Germinal center (tissue), 1 donor: ENCODE results near the gene BPTF.
A peak's percentile ranks its signal among the peaks of the same experiment; 100 is the strongest.
"Not testable (repeated sequence)": the region's sequence is repeated elsewhere in the genome, so short reads cannot be mapped to it uniquely, and the experiment has no call there.

Experiments used
- DNase-seq: peaks from one replicate; pipeline ENCODE4 v3.0.0; 2012; ENCODE audit warnings: mixed read lengths, low spot score

Gene BPTF

GRCh38 chr17:67833946-67834631 is 8.8 kb downstream of the BPTF start:
- no peak for DNase-seq

GRCh38 chr17:67834634-67835033 is 9.3 kb downstream of the BPTF start:
- DNase-seq: no peak

GRCh38 chr17:67836205-67836987 is 11.1 kb downstream of the BPTF start:
- DNase-seq: no peak

DNA sequence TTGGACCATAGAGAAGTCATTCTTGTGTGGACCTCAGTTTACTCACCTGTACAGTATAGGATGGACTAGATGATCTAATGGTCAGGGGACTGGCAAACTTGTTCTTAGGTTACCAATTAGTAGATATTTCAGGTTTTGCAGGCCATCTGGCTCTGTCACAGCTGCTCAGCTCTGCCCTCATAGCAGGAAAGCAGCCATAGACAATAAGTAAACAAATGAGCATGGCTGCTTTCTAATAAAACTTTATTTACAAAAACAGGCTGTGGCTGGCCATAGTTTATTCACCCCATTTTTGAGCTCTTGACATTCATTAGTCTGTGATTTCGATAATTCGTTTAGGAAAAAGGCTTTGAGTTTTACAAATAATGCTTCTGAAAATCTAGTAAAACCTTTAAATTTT is 12.7 kb downstream of the BPTF start:
- DNase-seq: no peak

DNA sequence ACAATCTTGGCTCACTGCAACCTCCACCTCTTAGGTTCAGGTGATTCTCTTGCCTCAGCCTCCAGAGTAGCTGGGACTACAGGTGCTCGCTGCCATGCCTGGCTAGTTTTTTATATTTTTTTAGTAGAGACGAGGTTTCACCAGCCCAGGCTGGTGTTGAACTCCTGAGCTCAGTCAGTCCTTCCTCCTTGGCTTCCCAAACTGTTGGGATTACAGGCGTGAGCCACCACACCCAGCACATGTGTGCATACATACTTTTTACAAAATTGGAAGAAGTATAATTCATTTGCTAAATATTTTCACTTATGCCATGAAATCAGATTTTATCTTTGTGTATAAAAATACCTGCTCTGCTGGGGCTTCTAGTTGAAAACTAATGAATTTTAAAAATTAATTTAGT is 13.2 kb downstream of the BPTF start:
- DNase-seq: no peak

- no peak for DNase-seq
Measured at GRCh38 chr17:67841992-67842391, 16.7 kb downstream of the BPTF start.

DNA sequence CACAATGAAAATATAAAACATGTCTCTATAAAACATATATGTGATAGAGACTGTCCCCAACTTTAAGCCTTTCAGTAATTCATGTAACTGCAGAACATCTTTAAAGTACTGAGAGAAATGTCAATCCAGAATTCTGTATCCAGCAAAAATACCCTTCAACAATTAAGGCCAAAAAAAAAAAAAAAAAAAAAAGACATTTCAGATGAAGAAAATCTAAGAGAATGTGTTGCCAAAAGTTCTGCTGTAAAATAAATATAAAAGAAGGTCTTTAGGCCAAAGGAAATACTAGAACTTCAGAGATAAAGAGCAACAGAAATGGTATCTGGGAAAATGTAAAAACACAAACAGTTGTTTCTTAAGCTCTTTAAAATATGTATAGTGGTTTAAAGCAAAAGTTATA is 17.3 kb downstream of the BPTF start:
- DNase-seq: no peak

- no peak for DNase-seq
Measured at GRCh38 chr17:67845374-67845773, 20.1 kb downstream of the BPTF start.

GRCh38 chr17:67848189-67848588 is 22.9 kb downstream of the BPTF start:
- DNase-seq: not testable (repeated sequence)

- DNase-seq: not testable (repeated sequence)
Measured at GRCh38 chr17:67848846-67849245, 23.5 kb downstream of the BPTF start.

GRCh38 chr17:67850991-67851631 is 25.8 kb downstream of the BPTF start:
- DNase-seq: no peak

GRCh38 chr17:67853703-67854102 is 28.4 kb downstream of the BPTF start:
- DNase-seq: no peak

DNA sequence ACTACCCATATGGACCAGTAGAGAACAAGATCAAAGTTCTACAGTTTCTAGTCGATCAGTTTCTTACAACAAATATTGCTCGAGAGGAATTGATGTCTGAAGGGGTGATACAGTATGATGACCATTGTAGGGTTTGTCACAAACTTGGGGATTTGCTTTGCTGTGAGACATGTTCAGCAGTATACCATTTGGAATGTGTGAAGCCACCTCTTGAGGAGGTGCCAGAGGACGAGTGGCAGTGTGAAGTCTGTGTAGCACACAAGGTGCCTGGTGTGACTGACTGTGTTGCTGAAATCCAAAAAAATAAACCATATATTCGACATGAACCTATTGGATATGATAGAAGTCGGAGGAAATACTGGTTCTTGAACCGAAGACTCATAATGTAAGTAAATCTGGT is 29.1 kb downstream of the BPTF start:
- no peak for DNase-seq

DNA sequence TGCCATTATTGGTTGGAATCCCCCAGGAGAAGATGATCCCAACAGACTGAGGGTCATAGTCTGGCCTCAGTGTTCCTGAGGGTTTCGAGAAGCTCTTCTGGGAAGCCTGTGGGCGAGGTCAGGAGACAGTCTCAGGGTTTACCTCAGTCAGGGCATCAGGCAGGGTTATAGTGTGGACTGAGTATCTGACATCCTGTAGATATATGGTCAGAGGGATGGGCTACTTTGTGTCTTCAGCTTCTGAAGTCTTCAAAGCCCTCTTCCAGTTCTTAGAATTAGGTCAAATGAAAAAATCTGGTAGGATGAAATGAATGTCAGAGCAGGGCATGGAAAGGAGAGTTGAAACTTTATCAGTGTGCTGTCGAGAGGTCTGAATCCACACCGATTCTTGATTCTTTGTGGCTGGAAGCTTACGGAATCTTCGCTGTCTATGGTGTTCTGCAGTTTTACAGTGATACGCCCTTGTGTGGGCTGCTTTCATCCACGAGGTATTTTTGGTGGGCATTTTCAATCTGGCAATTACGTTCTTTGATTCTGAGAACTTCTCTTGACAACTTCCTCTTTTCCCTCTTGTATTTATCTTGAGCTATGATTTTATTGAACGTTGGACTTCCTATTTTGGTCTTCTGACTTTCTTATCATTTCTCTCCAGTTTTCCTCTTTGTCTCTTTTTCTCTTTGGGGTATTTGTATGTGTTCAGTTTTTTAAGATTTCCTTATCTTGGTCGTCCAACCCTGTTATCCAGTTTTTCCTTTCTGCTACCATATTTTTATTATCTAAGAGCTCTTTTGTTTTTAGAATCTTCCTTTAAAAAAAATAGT is 30.4 kb downstream of the BPTF start:
- peak; percentile 25 for DNase-seq

DNA sequence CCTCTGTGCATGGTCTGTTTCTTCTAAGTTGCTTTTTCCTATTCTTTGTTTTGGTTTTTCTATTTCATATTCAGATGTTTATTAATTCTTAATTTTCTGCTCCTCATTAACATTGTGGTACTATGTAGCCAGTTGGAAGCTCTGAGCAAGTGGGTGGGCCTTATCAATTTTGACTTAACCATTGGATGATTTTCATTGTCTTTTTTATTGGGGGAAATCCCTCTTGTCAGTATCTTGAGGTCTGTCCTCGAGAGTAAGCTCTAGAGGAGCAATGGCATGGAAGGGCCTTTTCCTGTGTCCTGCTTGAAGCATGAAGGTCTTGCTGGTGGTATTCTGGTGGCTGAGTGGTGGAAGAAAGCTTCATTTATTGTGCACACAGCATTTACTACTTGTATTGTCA is 31.1 kb downstream of the BPTF start:
- not testable (repeated sequence) for DNase-seq

DNA sequence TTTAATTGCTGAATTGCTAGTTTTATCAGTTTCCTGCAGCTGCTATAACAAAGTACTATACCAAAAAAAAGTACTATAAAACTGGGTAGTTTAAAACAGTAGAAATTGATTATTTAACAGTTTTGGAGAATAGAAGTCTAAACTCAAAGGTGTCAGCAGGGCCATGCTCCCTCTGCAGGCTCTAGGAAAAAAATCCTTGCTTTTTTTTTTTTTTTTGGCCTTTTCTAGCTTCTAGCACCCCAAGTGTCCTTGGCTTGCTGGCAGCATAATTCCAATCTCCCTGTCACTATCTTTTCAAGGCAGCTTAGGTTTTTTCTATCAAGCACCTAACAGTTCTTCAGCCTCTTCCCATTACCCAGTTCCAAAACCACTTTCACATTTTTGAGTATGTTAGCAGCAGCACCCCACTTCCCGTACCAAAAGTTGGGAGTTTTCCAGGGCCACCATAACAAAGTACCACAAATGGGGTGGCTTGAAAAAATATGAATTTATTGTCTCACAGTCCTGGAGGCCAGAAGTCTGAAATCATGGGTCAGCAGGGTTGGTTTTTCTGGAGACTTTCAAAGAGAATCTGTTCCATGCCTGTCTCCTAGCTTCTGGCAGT is 37.4 kb downstream of the BPTF start:
- DNase-seq: no peak

GRCh38 chr17:67863624-67864247 is 38.4 kb downstream of the BPTF start:
- DNase-seq: no peak

DNA sequence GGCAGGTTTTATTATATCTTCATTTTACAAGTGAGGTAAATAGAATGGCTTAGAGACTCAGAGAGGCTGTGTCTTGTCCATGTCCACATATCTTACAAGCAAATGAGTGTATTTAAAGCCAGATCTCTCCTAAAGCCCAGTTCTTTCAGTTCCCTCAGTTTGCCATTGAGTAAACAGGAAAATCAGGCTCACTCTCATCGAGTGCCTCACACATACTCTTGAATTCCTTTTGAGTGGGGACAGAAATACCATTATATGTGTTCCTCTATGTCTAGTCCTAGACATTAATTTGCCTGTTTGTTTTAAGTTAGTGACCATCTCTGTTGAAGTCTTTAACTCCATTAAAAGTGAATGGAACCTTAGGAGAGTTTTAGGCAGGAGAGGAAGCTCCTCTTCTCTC is 40.1 kb downstream of the BPTF start:
- no peak for DNase-seq

- DNase-seq: no peak
Measured at GRCh38 chr17:67867591-67867990, 42.3 kb downstream of the BPTF start.

DNA sequence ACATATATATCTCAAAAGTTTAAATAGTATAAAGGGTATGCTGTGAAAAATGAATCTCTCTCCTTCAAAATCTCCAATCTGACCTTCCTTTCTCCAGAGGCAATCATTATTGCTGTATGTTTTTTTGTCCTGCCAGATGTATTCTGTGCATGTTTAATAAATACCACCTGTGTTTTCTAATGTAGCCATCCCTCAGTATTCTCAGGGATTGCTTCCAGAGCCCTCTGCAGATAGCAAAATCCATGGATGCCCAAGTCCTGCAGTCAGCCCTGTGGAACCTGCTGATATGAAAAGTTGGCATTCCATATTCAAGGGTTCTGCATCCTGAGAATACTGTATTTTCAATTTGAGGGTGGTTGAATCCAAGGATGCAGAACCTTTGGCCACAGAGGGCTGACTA is 42.9 kb downstream of the BPTF start:
- no peak for DNase-seq

DNA sequence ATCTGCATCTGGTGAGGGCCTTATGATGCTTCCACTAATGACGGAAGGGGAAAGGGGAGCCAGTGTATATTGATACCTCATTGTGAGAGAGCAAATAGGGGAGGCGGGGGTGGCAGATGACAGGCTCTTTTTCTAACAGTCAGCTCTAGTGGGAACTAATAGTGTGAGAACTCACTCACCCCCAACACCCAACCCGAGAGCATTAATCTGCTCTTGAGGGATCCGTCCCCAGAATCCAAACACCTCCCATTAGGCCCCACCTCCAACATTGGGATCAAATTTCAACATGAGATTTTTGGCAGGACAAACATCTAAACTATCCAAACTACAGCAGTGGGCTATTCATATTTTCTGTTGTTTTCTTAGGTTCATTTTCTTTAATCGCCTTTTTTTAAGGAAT is 54.4 kb downstream of the BPTF start:
- DNase-seq: no peak
